Common myeloid progenitor, CD34-positive (primary cell): Measurements from ENCODE around the gene KLF9.

Experiments used
- CTCF ChIA-PET: fragments of 350-600 bp; sonication (Branson Sonifier 250); formaldehyde crosslinking; loops from one replicate; lab custom pipeline; 2021; ENCODE audit warnings: antibody characterized with exemption; lab: Charles Lee
- POLR2A ChIA-PET: fragments of 350-600 bp; sonication (Branson Sonifier 250); formaldehyde crosslinking; loops from one replicate; lab custom pipeline; 2021; ENCODE audit warnings: antibody characterized with exemption; lab: Charles Lee
- DNase-seq, 3 donors: peaks; one replicate each; pipeline versions ENCODE4 v3.0.0 to v3.0.0-alpha.2; 2013
- H3K27ac ChIP-seq, 2 experiments: 1 replicate in 1 of 2; 2 replicates in 1 of 2; pipeline ENCODE4 v1.7.0; 2013; ENCODE audit warnings: inconsistent platforms in 2 of 2, low read length in 2 of 2, mild to moderate bottlenecking in 2 of 2, low read depth in 1 of 2, moderate library complexity in 1 of 2; ENCODE audit not compliant: severe bottlenecking in 2 of 2, insufficient read depth in 1 of 2, poor library complexity in 1 of 2
- H3K27me3 ChIP-seq, 5 experiments: replicated peaks in 2 of 5; 1 replicate in 3 of 5; 2 replicates in 2 of 5; pipeline versions ENCODE4 v1.6.1 to v1.7.0; 2013; ENCODE audit warnings: low read length in 4 of 5, mild to moderate bottlenecking in 2 of 5, moderate library complexity in 2 of 5, inconsistent platforms in 1 of 5; ENCODE audit not compliant: insufficient read depth in 5 of 5, control insufficient read depth in 4 of 5
- H3K36me3 ChIP-seq, 4 experiments: 1 replicate in 2 of 4; 2 replicates in 2 of 4; pipeline versions ENCODE4 v1.6.1 to v1.7.0; 2013; ENCODE audit warnings: low read length in 3 of 4, control low read depth in 1 of 4, mild to moderate bottlenecking in 1 of 4; ENCODE audit not compliant: control insufficient read depth in 4 of 4, insufficient read depth in 4 of 4
- H3K4me1 ChIP-seq, 4 experiments: 1 replicate in 3 of 4; 2 replicates in 1 of 4; pipeline versions ENCODE4 v1.6.1 to v1.7.1; 2013; ENCODE audit warnings: low read length in 3 of 4, mild to moderate bottlenecking in 3 of 4, control low read depth in 1 of 4, inconsistent platforms in 1 of 4, moderate library complexity in 1 of 4; ENCODE audit not compliant: control insufficient read depth in 4 of 4, insufficient read depth in 4 of 4; ENCODE audit errors: control extremely low read depth in 1 of 4
- H3K4me3 ChIP-seq, 7 experiments: 1 replicate in 4 of 7; 2 replicates in 3 of 7; pipeline versions ENCODE4 v1.5.1 to v1.7.0; 2013; ENCODE audit warnings: mild to moderate bottlenecking in 7 of 7, low read length in 6 of 7, moderate library complexity in 6 of 7, inconsistent platforms in 2 of 7, low read depth in 2 of 7, control low read depth in 1 of 7; ENCODE audit not compliant: insufficient read depth in 4 of 7, control insufficient read depth in 1 of 7; ENCODE audit errors: extremely low read depth in 1 of 7
- H3K9me3 ChIP-seq, 5 experiments: 1 replicate in 4 of 5; 2 replicates in 1 of 5; pipeline versions ENCODE4 v1.6.1 to v1.7.1; 2013; ENCODE audit warnings: low read length in 4 of 5, mild to moderate bottlenecking in 2 of 5, inconsistent platforms in 1 of 5, low read depth in 1 of 5, moderate library complexity in 1 of 5; ENCODE audit not compliant: control insufficient read depth in 4 of 5, insufficient read depth in 2 of 5; ENCODE audit errors: control extremely low read depth in 1 of 5
- WGBS: methylation state at CpG from one replicate; pipeline ENCODE4 v1.1.5; 2013; ENCODE audit not compliant: insufficient coverage; 5-methylcytosine and 5-hydroxymethylcytosine counted together

KLF9 gene

GRCh38 chr9:70390933-70391341, 23.5 kb downstream of the KLF9 start:
- 88% methylated on average over 1 of the region's 2 CpGs for WGBS
- Histone ChIP-seq H3K4me3 (no peak overlapping the region), H3K27ac (no peak overlapping the region), H3K27me3 (no peaks in the 10 kb centered on the region), H3K9me3 (no peaks in the 10 kb centered on the region), H3K4me1 (no peaks in the 10 kb centered on the region), H3K36me3 (peaks cover 0 to 11% (median 0%) of the 10 kb centered on the region in 4 experiments)
- DNase-seq: no peak
- CTCF ChIA-PET: interaction anchor here (0.7 to 2.5 kb wide), 12 partner anchors 13 to 212 kb away, joined by 3 to 6 read pairs (median 4); partner anchors contain the start of gene KLF9
- POLR2A ChIA-PET: interaction anchor here (0.6 to 1.0 kb wide), 2 partner anchors 35 to 778 kb away, joined by 3 to 4 read pairs; no protein-coding TSS in a partner anchor

GRCh38 chr9:70389621-70390266, 24.7 kb downstream of the KLF9 start:
- 93% methylated on average over 4 of the region's 10 CpGs for WGBS
- peaks cover 0 to 11% (median 0%) of the 10 kb centered on the region in 4 experiments for H3K36me3 ChIP-seq
- POLR2A ChIA-PET: no interaction called here
- H3K9me3 ChIP-seq: no peaks in the 10 kb centered on the region
- DNase-seq: no peak
- no peak overlapping the region for H3K4me3 ChIP-seq
- CTCF ChIA-PET: interaction anchor here (1.1 to 2.5 kb wide), 6 partner anchors 21 to 213 kb away, joined by 3 to 6 read pairs (median 4); no protein-coding TSS in a partner anchor
- H3K27me3 ChIP-seq: no peaks in the 10 kb centered on the region
- no peaks in the 10 kb centered on the region for H3K4me1 ChIP-seq
- no peak overlapping the region for H3K27ac ChIP-seq

DNA sequence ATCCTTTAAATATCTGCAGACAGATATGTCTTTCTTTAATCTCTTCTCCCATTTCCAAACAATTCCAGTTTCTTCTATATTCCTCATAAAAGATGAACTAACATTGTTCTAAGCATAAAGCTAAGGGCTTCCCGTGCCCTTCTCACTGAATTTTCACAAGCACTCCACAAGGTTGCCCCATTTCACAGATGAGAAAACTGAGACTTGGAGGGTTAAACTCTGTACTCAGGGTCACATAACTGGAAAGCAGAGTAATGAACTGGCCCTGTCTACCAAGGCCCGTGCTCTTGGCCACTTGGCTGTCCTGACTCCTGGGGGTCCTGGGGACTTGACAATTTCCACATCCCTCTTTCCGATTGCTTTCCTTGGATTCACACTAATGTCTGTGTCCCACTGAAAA, 25.3 kb downstream of the KLF9 start:
- CTCF ChIA-PET: interaction anchor here (1.1 to 2.3 kb wide), 2 partner anchors 95 to 213 kb away, joined by 3 to 6 read pairs; no protein-coding TSS in a partner anchor

GRCh38 chr9:70387663-70388062, 26.8 kb downstream of the KLF9 start:
- Histone ChIP-seq H3K4me1 (no peaks in the 10 kb centered on the region), H3K4me3 (no peak overlapping the region), H3K9me3 (no peaks in the 10 kb centered on the region), H3K27me3 (no peaks in the 10 kb centered on the region), H3K36me3 (peaks cover 0 to 11% (median 0%) of the 10 kb centered on the region in 4 experiments), H3K27ac (no peak overlapping the region)
- WGBS: 93% methylated on average over 19 of the region's 23 CpGs
- ChIA-PET CTCF (interaction anchor here (1.9 kb wide), 1 partner anchor 215 kb away, joined by 5 read pairs; no protein-coding TSS in a partner anchor), POLR2A (no interaction called here)
- no peak for DNase-seq

More for the DNA sequence above, 25.3 kb downstream of the KLF9 start:
- no peak overlapping the region for H3K4me3 ChIP-seq
- peaks cover 0 to 11% (median 0%) of the 10 kb centered on the region in 4 experiments for H3K36me3 ChIP-seq
- POLR2A ChIA-PET: no interaction called here
- no peak overlapping the region for H3K27ac ChIP-seq
- 100% methylated on average over 3 of the region's 3 CpGs for WGBS
- no peaks in the 10 kb centered on the region for H3K4me1 ChIP-seq
- no peak for DNase-seq
- H3K27me3 ChIP-seq: no peaks in the 10 kb centered on the region
- no peaks in the 10 kb centered on the region for H3K9me3 ChIP-seq

DNA sequence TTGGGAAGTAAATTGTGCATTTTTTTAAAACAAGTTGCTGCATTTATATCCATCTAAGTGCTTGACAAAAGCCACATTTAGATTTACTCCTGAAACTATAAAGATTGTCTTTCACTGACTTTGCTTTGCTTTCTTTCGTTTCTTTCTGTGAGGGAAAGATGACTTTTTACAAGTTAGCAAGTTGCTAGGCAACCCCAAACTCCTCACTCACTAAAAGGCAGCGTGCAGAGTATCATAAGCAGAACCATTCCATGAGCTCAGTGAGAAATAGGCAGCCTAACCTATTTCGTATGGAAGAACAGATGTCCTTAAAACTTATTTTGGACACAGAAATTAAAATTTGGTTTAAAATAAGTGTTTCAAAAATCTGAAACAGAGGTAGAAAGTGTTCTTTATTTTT, 29.0 kb downstream of the KLF9 start:
- Histone ChIP-seq H3K27me3 (no peaks in the 10 kb centered on the region), H3K9me3 (no peaks in the 10 kb centered on the region), H3K27ac (no peak overlapping the region), H3K36me3 (peaks cover 0 to 11% (median 0%) of the 10 kb centered on the region in 4 experiments), H3K4me1 (no peaks in the 10 kb centered on the region), H3K4me3 (no peak overlapping the region)
- POLR2A ChIA-PET: no interaction called here
- CTCF ChIA-PET: interaction anchor here (1.6 kb wide), 1 partner anchor 13 kb away, joined by 5 read pairs; no protein-coding TSS in a partner anchor
- WGBS: 100% methylated on average over 1 of the region's 3 CpGs
- no peak for DNase-seq

- ChIA-PET CTCF (interaction anchor here (1.3 to 1.6 kb wide), 2 partner anchors 10 to 16 kb away, joined by 3 read pairs; no protein-coding TSS in a partner anchor), POLR2A (no interaction called here)
- WGBS: 98% methylated on average over 9 of the region's 9 CpGs
- Histone ChIP-seq H3K4me1 (no peaks in the 10 kb centered on the region), H3K27ac (no peak overlapping the region), H3K4me3 (no peak overlapping the region), H3K36me3 (peaks cover 0 to 11% (median 0%) of the 10 kb centered on the region in 4 experiments), H3K27me3 (no peaks in the 10 kb centered on the region), H3K9me3 (no peaks in the 10 kb centered on the region)
- no peak for DNase-seq
Measured at GRCh38 chr9:70382709-70383605, 31.5 kb downstream of the KLF9 start.
